Measurements from ENCODE around the gene CAPN12.
A peak's percentile ranks its signal among the peaks of the same experiment; 100 is the strongest.

CAPN12 gene

GRCh38 chr19:38685666-38686529 is 58.4 kb downstream of the CAPN12 start:
- Histone ChIP-seq H3K27ac (ENCODE audit: insufficient read depth, low read depth, low read length, poor library complexity, severe bottlenecking) (peak overlapping the region; percentile 27), H3K4me3 (ENCODE audit: insufficient read depth, low read depth, low read length) (no peak overlapping the region), H3K27me3 (ENCODE audit: control insufficient read depth, insufficient read depth, low read length, poor library complexity, severe bottlenecking) (no peaks in the 10 kb centered on the region), H3K36me3 (ENCODE audit: control insufficient read depth, insufficient read depth, low read length) (no peaks in the 10 kb centered on the region), H3K4me1 (ENCODE audit: control insufficient read depth, insufficient read depth, low read length) (peaks cover 35% of the 10 kb centered on the region), H3K9me3 (ENCODE audit: control insufficient read depth, low read length) (no peaks in the 10 kb centered on the region)
- WGBS, 2 experiments = 40 to 43% methylated on average over 10 of the region's 10 CpGs

GRCh38 chr19:38684862-38685665 is 59.2 kb downstream of the CAPN12 start:
- Histone ChIP-seq H3K27me3 (ENCODE audit: control insufficient read depth, insufficient read depth, low read length, poor library complexity, severe bottlenecking) (no peaks in the 10 kb centered on the region), H3K27ac (ENCODE audit: insufficient read depth, low read depth, low read length, poor library complexity, severe bottlenecking) (no peak overlapping the region), H3K36me3 (ENCODE audit: control insufficient read depth, insufficient read depth, low read length) (no peaks in the 10 kb centered on the region), H3K4me3 (ENCODE audit: insufficient read depth, low read depth, low read length) (no peak overlapping the region), H3K9me3 (ENCODE audit: control insufficient read depth, low read length) (no peaks in the 10 kb centered on the region), H3K4me1 (ENCODE audit: control insufficient read depth, insufficient read depth, low read length) (peaks cover 35% of the 10 kb centered on the region)
- whole genome bisulfite sequencing, 2 experiments = 79 to 84% methylated on average over 15 of the region's 15 CpGs

- no peaks in the 10 kb centered on the region for H3K9me3 ChIP-seq (ENCODE audit: control insufficient read depth, low read length)
- no peaks in the 10 kb centered on the region for H3K36me3 ChIP-seq (ENCODE audit: control insufficient read depth, insufficient read depth, low read length)
- H3K4me3 ChIP-seq (ENCODE audit: insufficient read depth, low read depth, low read length) = no peak overlapping the region
- no peaks in the 10 kb centered on the region for H3K27me3 ChIP-seq (ENCODE audit: control insufficient read depth, insufficient read depth, low read length, poor library complexity, severe bottlenecking)
- H3K4me1 ChIP-seq (ENCODE audit: control insufficient read depth, insufficient read depth, low read length) = peaks cover 35% of the 10 kb centered on the region
- H3K27ac ChIP-seq (ENCODE audit: insufficient read depth, low read depth, low read length, poor library complexity, severe bottlenecking) = peak overlapping the region; percentile 52
- WGBS, 2 experiments = 65 to 70% methylated on average over 7 of the region's 7 CpGs
Measured at GRCh38 chr19:38684078-38684861, 60.0 kb downstream of the CAPN12 start.

GRCh38 chr19:38683393-38684077 is 60.7 kb downstream of the CAPN12 start:
- H3K27me3 ChIP-seq (ENCODE audit: control insufficient read depth, insufficient read depth, low read length, poor library complexity, severe bottlenecking) = no peaks in the 10 kb centered on the region
- no peak overlapping the region for H3K4me3 ChIP-seq (ENCODE audit: insufficient read depth, low read depth, low read length)
- H3K4me1 ChIP-seq (ENCODE audit: control insufficient read depth, insufficient read depth, low read length) = peaks cover 35% of the 10 kb centered on the region
- no peaks in the 10 kb centered on the region for H3K9me3 ChIP-seq (ENCODE audit: control insufficient read depth, low read length)
- H3K27ac ChIP-seq (ENCODE audit: insufficient read depth, low read depth, low read length, poor library complexity, severe bottlenecking) = peak overlapping the region; percentile 61
- no peaks in the 10 kb centered on the region for H3K36me3 ChIP-seq (ENCODE audit: control insufficient read depth, insufficient read depth, low read length)
- WGBS, 2 experiments = 45 to 54% methylated on average over 10 of the region's 10 CpGs

GRCh38 chr19:38682872-38683392 is 61.3 kb downstream of the CAPN12 start:
- peaks cover 35% of the 10 kb centered on the region for H3K4me1 ChIP-seq (ENCODE audit: control insufficient read depth, insufficient read depth, low read length)
- H3K27me3 ChIP-seq (ENCODE audit: control insufficient read depth, insufficient read depth, low read length, poor library complexity, severe bottlenecking) = no peaks in the 10 kb centered on the region
- H3K36me3 ChIP-seq (ENCODE audit: control insufficient read depth, insufficient read depth, low read length) = no peaks in the 10 kb centered on the region
- no peaks in the 10 kb centered on the region for H3K9me3 ChIP-seq (ENCODE audit: control insufficient read depth, low read length)
- peak overlapping the region; percentile 61 for H3K27ac ChIP-seq (ENCODE audit: insufficient read depth, low read depth, low read length, poor library complexity, severe bottlenecking)
- WGBS, 2 experiments = 60 to 66% methylated on average over 7 of the region's 7 CpGs
- no peak overlapping the region for H3K4me3 ChIP-seq (ENCODE audit: insufficient read depth, low read depth, low read length)

GRCh38 chr19:38682195-38682867 is 61.9 kb downstream of the CAPN12 start:
- H3K4me1 ChIP-seq (ENCODE audit: control insufficient read depth, insufficient read depth, low read length) = peaks cover 35% of the 10 kb centered on the region
- no peaks in the 10 kb centered on the region for H3K9me3 ChIP-seq (ENCODE audit: control insufficient read depth, low read length)
- WGBS, 2 experiments = 93% methylated on average over 11 of the region's 11 CpGs
- H3K27me3 ChIP-seq (ENCODE audit: control insufficient read depth, insufficient read depth, low read length, poor library complexity, severe bottlenecking) = no peaks in the 10 kb centered on the region
- H3K36me3 ChIP-seq (ENCODE audit: control insufficient read depth, insufficient read depth, low read length) = no peaks in the 10 kb centered on the region
- no peak overlapping the region for H3K4me3 ChIP-seq (ENCODE audit: insufficient read depth, low read depth, low read length)
- H3K27ac ChIP-seq (ENCODE audit: insufficient read depth, low read depth, low read length, poor library complexity, severe bottlenecking) = no peak overlapping the region
